ENCODE data around the gene CDK10.

DNA sequence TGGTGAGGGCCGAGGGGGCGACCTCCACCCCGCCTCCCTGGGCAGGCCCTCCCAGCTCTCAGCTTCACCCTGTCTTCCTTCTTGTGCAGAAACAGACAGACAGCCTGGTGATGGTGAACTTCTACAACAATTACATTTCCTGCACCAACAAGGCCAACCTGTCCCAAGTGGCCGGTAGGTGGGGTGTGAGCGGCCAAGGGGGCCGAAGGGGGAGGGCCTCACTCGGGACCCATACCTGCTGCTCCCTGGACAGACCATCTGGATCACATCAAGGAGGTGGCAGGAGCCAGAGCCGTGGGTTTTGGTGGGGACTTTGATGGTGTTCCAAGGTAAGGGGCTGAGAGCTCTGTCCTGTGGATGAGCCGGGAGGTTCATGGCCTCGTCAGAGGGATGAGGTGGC, 49.1 kb upstream of the CDK10 start:
- TF ChIP-seq EZH2 (IDR thresholded peaks at IDR 0.05; ENCODE audit: low read depth) (no peak), CTCF (conservative IDR thresholded peaks at IDR 0.05) (peak; percentile 35; the same call in 1 of the 2 replicates)

Data from PC-9 (cell line).